D721Med (cell line): ENCODE results near the gene GBE1.

Experiments
- DNase-seq: peaks from one replicate; pipeline ENCODE4 v3.0.0; 2011; ENCODE audit warnings: low spot score; ENCODE audit not compliant: insufficient read length
- FAIRE-seq: peaks from 2 replicates; lab custom pipeline; 2011; peaks lifted over from hg19 to GRCh38; lab: Jason Lieb, UNC
- TF ChIP-seq, protein P1 (sequence below): IDR thresholded peaks from 2 replicates; pipeline ENCODE4 v1.5.1; 2012; ENCODE audit warnings: mild to moderate bottlenecking, control low read depth; ENCODE audit not compliant: insufficient read depth; ENCODE audit errors: missing control alignments

The GBE1 gene

GRCh38 chr3:81742581-81742980, 18.9 kb downstream of the GBE1 start:
- FAIRE-seq = no peak
- DNase-seq = no peak
- TF ChIP-seq, protein P1, sequence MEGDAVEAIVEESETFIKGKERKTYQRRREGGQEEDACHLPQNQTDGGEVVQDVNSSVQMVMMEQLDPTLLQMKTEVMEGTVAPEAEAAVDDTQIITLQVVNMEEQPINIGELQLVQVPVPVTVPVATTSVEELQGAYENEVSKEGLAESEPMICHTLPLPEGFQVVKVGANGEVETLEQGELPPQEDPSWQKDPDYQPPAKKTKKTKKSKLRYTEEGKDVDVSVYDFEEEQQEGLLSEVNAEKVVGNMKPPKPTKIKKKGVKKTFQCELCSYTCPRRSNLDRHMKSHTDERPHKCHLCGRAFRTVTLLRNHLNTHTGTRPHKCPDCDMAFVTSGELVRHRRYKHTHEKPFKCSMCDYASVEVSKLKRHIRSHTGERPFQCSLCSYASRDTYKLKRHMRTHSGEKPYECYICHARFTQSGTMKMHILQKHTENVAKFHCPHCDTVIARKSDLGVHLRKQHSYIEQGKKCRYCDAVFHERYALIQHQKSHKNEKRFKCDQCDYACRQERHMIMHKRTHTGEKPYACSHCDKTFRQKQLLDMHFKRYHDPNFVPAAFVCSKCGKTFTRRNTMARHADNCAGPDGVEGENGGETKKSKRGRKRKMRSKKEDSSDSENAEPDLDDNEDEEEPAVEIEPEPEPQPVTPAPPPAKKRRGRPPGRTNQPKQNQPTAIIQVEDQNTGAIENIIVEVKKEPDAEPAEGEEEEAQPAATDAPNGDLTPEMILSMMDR = no peak

DNA sequence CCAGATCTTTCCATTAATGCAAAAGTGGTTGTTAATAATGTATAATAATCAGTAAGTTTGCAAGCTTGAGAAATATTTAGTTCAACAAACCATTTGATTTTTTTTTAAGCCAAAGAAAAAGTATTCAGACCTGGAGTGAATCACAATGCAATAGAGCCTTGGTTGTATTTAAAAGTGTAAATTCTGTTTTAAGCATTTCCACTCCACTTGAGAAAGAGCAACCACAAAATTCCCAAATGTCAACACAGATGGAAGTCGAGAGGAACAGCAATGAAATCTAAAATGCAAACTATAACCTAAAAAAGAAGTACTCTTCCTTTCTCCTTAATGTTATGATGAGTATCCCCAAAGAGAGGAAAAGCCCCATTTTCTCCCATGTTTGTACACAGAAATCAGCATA, 20.2 kb downstream of the GBE1 start:
- no peak for FAIRE-seq
- TF ChIP-seq, protein P1 = no peak
- no peak for DNase-seq

DNA sequence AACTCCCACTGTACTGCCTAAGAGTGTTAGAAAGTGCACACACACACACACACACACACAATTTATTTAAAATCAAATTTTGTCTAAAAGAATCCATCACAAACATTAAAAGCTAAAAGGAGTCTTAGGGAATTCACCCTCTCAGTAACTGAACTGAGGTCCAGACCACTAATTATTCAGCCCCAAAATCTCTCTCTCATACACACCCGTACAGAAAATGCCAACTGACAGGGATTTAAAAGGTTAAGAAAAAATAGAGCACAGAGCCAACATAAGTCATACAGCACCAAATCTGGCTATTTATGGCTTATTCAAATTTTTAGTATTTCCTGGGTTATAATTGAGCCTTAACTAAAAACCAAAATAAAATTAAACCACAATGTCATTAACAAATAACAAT, 20.7 kb downstream of the GBE1 start:
- DNase-seq = no peak
- TF ChIP-seq, protein P1 = no peak
- FAIRE-seq = no peak

- no peak for FAIRE-seq
Measured at GRCh38 chr3:81735334-81735733, 26.1 kb downstream of the GBE1 start.

DNA sequence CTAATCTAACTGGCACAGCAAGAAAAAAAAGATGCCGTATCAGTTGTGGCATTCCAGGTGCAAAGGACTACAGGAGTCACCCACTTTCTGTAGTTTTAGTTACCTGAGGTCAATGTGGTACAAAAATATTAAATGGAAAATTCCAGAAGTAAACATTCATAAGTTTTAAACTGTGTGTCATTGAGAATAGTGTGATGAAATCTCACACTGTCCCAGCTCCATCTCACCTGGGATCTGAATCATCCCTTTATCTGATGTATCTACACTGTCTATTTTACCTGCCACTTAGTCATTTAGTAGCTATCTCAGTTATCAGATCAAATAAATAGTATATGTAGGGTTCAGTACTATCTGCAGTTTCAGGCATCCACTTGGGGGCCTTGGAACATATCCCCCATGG, 26.7 kb downstream of the GBE1 start:
- DNase-seq = no peak
- no peak for FAIRE-seq
- TF ChIP-seq, protein P1 = no peak

More at GRCh38 chr3:81735334-81735733, 26.1 kb downstream of the GBE1 start:
- TF ChIP-seq, protein P1 = no peak
- DNase-seq = no peak

DNA sequence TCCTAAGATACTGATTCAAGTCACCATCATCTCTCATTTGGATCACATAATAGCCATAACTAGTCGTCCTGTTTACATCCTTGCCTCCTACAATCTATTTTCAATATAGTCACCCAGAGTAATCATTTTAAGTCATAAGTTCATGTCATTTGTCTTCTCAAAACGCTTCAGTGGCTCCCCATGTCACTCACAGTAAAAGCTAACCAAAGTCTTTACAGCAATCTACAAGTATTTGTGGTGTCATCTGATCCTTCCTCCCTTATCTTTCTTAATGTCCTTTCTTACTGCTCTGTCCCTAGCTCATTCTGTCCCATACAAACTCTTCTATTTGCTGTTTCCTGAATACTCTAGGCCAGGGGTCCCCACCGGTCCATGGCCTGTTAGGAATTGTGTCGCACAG, 28.8 kb downstream of the GBE1 start:
- TF ChIP-seq, protein P1 = no peak
- FAIRE-seq = no peak
- DNase-seq = no peak

DNA sequence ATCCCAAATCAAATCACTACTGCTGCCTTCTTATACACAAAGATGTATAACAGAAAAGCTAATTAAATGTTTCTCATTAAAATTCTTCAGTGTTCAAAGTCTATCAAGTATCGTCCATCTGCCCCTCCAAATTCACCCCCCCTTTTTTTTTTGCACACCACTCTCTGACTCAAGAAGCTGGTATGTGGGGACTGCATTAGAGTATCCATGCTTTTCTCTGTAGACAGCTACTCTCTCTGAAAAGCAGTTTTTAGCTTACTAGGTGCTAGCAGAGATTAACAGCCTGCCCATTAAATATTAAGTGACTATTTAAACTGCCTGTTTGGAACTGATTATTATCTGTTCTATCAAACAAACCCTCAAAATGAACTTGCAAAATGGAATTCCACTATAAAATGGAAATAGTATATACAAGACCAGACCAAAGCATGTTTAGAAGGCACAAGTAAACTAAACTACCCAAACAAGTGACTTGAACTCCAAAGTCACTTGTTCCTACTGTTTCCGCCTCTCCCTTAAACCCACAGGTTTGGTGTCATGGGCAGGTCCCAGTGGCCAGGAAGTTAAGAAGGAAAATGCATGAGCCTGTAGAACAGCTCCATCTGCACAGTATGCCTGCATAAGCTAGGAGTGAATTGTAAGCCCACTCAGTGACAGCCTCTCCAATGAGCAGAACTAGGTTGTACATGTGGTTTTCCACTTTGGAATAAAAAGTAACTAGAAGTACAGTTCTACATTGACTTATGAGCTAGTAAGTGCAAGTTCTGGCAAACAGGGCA, 32.5 kb downstream of the GBE1 start:
- no peak for DNase-seq
- no peak for FAIRE-seq

More for the DNA sequence above, 32.5 kb downstream of the GBE1 start:
- TF ChIP-seq, protein P1 = no peak
